HCT116 (cell line): ENCODE results near the gene DPF3. TPM values are rescaled to one million over a fixed set of nuclear protein-coding genes. Genes with fewer than 3 reads are reported as not detected.

ENCODE experiments used
- ATAC-seq: fragments of 200-7000 bp; cut with Tn5 transposase; 2 replicates; pipeline ENCODE4 v1.9.1; 2020; ENCODE audit warnings: mild to moderate bottlenecking, moderate library complexity
- BruUV-seq: library from RNA; stranded (reverse); fragments of 400-500 nt; replicated peaks from 2 replicates; lab custom pipeline; 2021; lab: Mats Ljungman, UMichigan
- CTCF ChIA-PET: fragments of 300-600 bp; sonication (Branson Sonifier 250); formaldehyde crosslinking; loops from one replicate; lab custom pipeline; 2021; ENCODE audit warnings: antibody characterized with exemption; lab: Charles Lee
- POLR2A ChIA-PET: fragments of 300-600, 350-600 bp; sonication (Branson Sonifier 250); formaldehyde crosslinking; loops from one replicate; lab custom pipeline; 2021; ENCODE audit warnings: antibody characterized with exemption; lab: Charles Lee
- RAD21 ChIA-PET, 2 experiments: fragments of 300-600 bp; sonication (Branson Sonifier 250); formaldehyde crosslinking; loops; one replicate each; lab custom pipeline; 2023; ENCODE audit warnings: low total read pairs in 2 of 2; ENCODE audit not compliant: uncharacterized antibody in 2 of 2, unreplicated experiment in 2 of 2, low non-redundant PET in 1 of 2; lab: Charles Lee
- DNase-seq: peaks from one replicate; pipeline ENCODE4 v3.0.0-alpha.2; 2010; ENCODE audit warnings: low read depth, low spot score
- H2AFZ ChIP-seq: fragments of 200-600 bp; shearing (Covaris generic), sonication (generic); 2 replicates; pipeline ENCODE4 v1.6.1; 2017; ENCODE audit warnings: low read depth, mixed run types, mixed read lengths, antibody characterized with exemption, low read length; ENCODE audit not compliant: poor library complexity, severe bottlenecking
- H3K27ac ChIP-seq: 2 replicates; pipeline ENCODE4 v1.5.1; 2012; ENCODE audit warnings: low read depth, low read length
- H3K27me3 ChIP-seq: fragments of 200-600 bp; sonication (generic); 2 replicates; pipeline ENCODE4 v1.6.1; 2016; ENCODE audit warnings: mixed run types, low read length, mixed read lengths; ENCODE audit not compliant: insufficient read depth
- H3K36me3 ChIP-seq, 2 experiments: fragments of 200-500 bp in 1 of 2; fragments of 200-600 bp in 1 of 2; sonication (Bioruptor generic) in 1 of 2; sonication (generic) in 1 of 2; 2 replicates each; pipeline versions ENCODE4 v1.5.1 to v1.6.1; 2014 to 2016; ENCODE audit warnings: low read length in 2 of 2, inconsistent platforms in 1 of 2, mixed read lengths in 1 of 2, mixed run types in 1 of 2; ENCODE audit not compliant: insufficient read depth in 2 of 2, control insufficient read depth in 1 of 2
- H3K4me1 ChIP-seq, 2 experiments: fragments of 200-600 bp in 1 of 2; sonication (generic) in 1 of 2; 2 replicates each; pipeline versions ENCODE4 v1.5.1 to v1.6.1; 2012 to 2017; ENCODE audit warnings: low read length in 2 of 2, inconsistent platforms in 1 of 2, mild to moderate bottlenecking in 1 of 2, mixed read lengths in 1 of 2, mixed run types in 1 of 2, moderate library complexity in 1 of 2; ENCODE audit not compliant: insufficient read depth in 2 of 2, control insufficient read depth in 1 of 2
- H3K4me2 ChIP-seq: fragments of 200-600 bp; sonication (generic); 2 replicates; pipeline ENCODE4 v1.6.1; 2017; ENCODE audit warnings: mixed run types, low read length, mixed read lengths
- H3K4me3 ChIP-seq, 2 experiments: fragments of 200-600 bp in 1 of 2; sonication (generic) in 1 of 2; replicated peaks in 1 of 2; 2 replicates each; pipeline ENCODE4 v1.5.1; 2011 to 2016; ENCODE audit warnings: low read length in 2 of 2, control low read depth in 1 of 2, low read depth in 1 of 2, mild to moderate bottlenecking in 1 of 2, mixed read lengths in 1 of 2, mixed run types in 1 of 2
- H3K79me2 ChIP-seq: fragments of 200-600 bp; sonication (generic); 2 replicates; pipeline ENCODE4 v1.6.1; 2017; ENCODE audit warnings: mild to moderate bottlenecking, mixed run types, low read length, moderate library complexity, mixed read lengths; ENCODE audit not compliant: insufficient read depth
- H3K9ac ChIP-seq: fragments of 200-600 bp; sonication (generic); 2 replicates; pipeline ENCODE4 v1.6.1; 2016; ENCODE audit warnings: low read length, mixed read lengths
- H3K9me2 ChIP-seq: fragments of 200-600 bp; sonication (generic), shearing (Covaris generic); 2 replicates; pipeline ENCODE4 v1.6.1; 2017; ENCODE audit warnings: mixed run types, mild to moderate bottlenecking, moderate library complexity; ENCODE audit not compliant: insufficient read depth
- H3K9me3 ChIP-seq, 2 experiments: fragments of 200-500 bp in 1 of 2; fragments of 200-600 bp in 1 of 2; sonication (Bioruptor generic) in 1 of 2; sonication (generic) in 1 of 2; 2 replicates each; pipeline ENCODE4 v1.6.1; 2014 to 2017; ENCODE audit warnings: low read length in 2 of 2, mixed read lengths in 2 of 2, inconsistent platforms in 1 of 2, low read depth in 1 of 2, mild to moderate bottlenecking in 1 of 2, mixed run types in 1 of 2, moderate library complexity in 1 of 2; ENCODE audit not compliant: control insufficient read depth in 1 of 2, insufficient read depth in 1 of 2
- H4K20me1 ChIP-seq: fragments of 200-600 bp; sonication (generic), shearing (Covaris generic); 2 replicates; pipeline ENCODE4 v1.6.1; 2017; ENCODE audit warnings: mixed run types, mild to moderate bottlenecking, moderate library complexity; ENCODE audit not compliant: insufficient read depth
- ATF3 ChIP-seq: IDR thresholded peaks from 2 replicates; pipeline ENCODE4 v1.6.1; 2012
- CTCF ChIP-seq, 3 experiments: fragments of 200-600 bp in 1 of 3; sonication (generic) in 1 of 3; IDR thresholded peaks in 2 of 3; conservative IDR thresholded peaks in 1 of 3; 2 replicates each; pipeline ENCODE4 v1.5.1; 2012 to 2017; ENCODE audit warnings: low read depth in 2 of 3, low read length in 2 of 3, antibody characterized with exemption in 1 of 3, borderline replicate concordance in 1 of 3, control low read depth in 1 of 3, mild to moderate bottlenecking in 1 of 3, mixed read lengths in 1 of 3, mixed run types in 1 of 3, moderate library complexity in 1 of 3; ENCODE audit not compliant: insufficient read depth in 1 of 3
- EGR1 ChIP-seq: IDR thresholded peaks from 2 replicates; pipeline ENCODE4 v1.6.1; 2012; ENCODE audit warnings: low read depth
- ELF1 ChIP-seq: IDR thresholded peaks from 2 replicates; pipeline ENCODE4 v1.6.1; 2012; ENCODE audit warnings: low read depth, borderline replicate concordance
- EZH2 ChIP-seq: fragments of 200-600 bp; sonication (generic); IDR thresholded peaks from 2 replicates; pipeline ENCODE4 v1.6.1; 2017; ENCODE audit warnings: antibody characterized with exemption, mixed run types
- EZH2phosphoT487 ChIP-seq: fragments of 200-600 bp; IDR thresholded peaks from 2 replicates; pipeline ENCODE4 v1.6.1; 2018; ENCODE audit warnings: antibody characterized with exemption, borderline replicate concordance
- FOSL1 ChIP-seq: IDR thresholded peaks from 2 replicates; pipeline ENCODE4 v1.6.1; 2012; ENCODE audit warnings: low read depth
- JUND ChIP-seq: IDR thresholded peaks from 2 replicates; pipeline ENCODE4 v1.6.1; 2012
- POLR2AphosphoS5 ChIP-seq: IDR thresholded peaks from 2 replicates; pipeline ENCODE4 v1.6.1; 2011; ENCODE audit warnings: mild to moderate bottlenecking, low read depth, low read length, moderate library complexity
- RAD21 ChIP-seq: IDR thresholded peaks from 2 replicates; pipeline ENCODE4 v1.6.1; 2012; ENCODE audit warnings: low read depth, mild to moderate bottlenecking
- SIN3A ChIP-seq: IDR thresholded peaks from 2 replicates; pipeline ENCODE4 v1.6.1; 2012; ENCODE audit warnings: low read depth
- SP1 ChIP-seq: IDR thresholded peaks from 2 replicates; pipeline ENCODE4 v1.6.1; 2012; ENCODE audit warnings: low read depth
- SRF ChIP-seq: IDR thresholded peaks from 2 replicates; pipeline ENCODE4 v1.6.1; 2012; ENCODE audit warnings: low read depth
- TCF7L2 ChIP-seq: IDR thresholded peaks from 2 replicates; pipeline ENCODE4 v1.7.0; 2011; ENCODE audit warnings: borderline replicate concordance, inconsistent platforms; ENCODE audit not compliant: insufficient read depth, insufficient read length; ENCODE audit errors: extremely low read depth
- YY1 ChIP-seq: IDR thresholded peaks from 2 replicates; pipeline ENCODE4 v1.6.1; 2011; ENCODE audit warnings: low read length, low read depth, moderate library complexity, mild to moderate bottlenecking; ENCODE audit not compliant: insufficient replicate concordance; ENCODE audit errors: extremely low read depth
- ZBTB33 ChIP-seq: IDR thresholded peaks from 2 replicates; pipeline ENCODE4 v1.6.1; 2011; ENCODE audit warnings: mild to moderate bottlenecking, low read length, moderate library complexity; ENCODE audit not compliant: insufficient replicate concordance; ENCODE audit errors: extremely low read depth
- ZFX ChIP-seq: fragments of 450-650 bp; IDR thresholded peaks from 2 replicates; pipeline ENCODE4 v1.6.1; 2017
- ZNF274 ChIP-seq: fragments of 200-500 bp; sonication (Bioruptor generic); IDR thresholded peaks from 2 replicates; pipeline ENCODE4 v1.6.1; 2014; ENCODE audit warnings: mild to moderate bottlenecking, low read depth, low read length, inconsistent platforms
- intact Hi-C: fragments of 100-400 bp; cut with micrococcal nuclease; formaldehyde crosslinking; loops from 2 replicates; pipeline ENCODE4 v1.10.0; 2022
- total RNA-seq: library from RNA; stranded (reverse); gene quantifications from one replicate; pipeline ENCODE4 v1.2.1, GENCODE V29; 2021; ENCODE audit not compliant: unreplicated experiment

The DPF3 gene
- total RNA-seq, 1 experiment from 2014 or later, result 0.27 TPM

GRCh38 chr14:72849222-72849621 lies 44.7 kb downstream of the DPF3 start:
- Histone ChIP-seq H3K4me3 (no peak overlapping the region), H3K9ac (no peak overlapping the region), H3K9me3 (no peaks in the 10 kb centered on the region), H3K9me2 (no peaks in the 10 kb centered on the region), H3K79me2 (no peaks in the 10 kb centered on the region), H3K4me2 (no peak overlapping the region), H2AFZ (no peak overlapping the region), H4K20me1 (no peaks in the 10 kb centered on the region), H3K27me3 (no peaks in the 10 kb centered on the region), H3K4me1 (no peaks in the 10 kb centered on the region), H3K27ac (no peak overlapping the region), H3K36me3 (no peaks in the 10 kb centered on the region)
- BruUV-seq, result no TSS peak
- TF ChIP-seq EZH2 (no peak), POLR2AphosphoS5 (no peak), ZNF274 (no peak), ATF3 (no peak), JUND (no peak), RAD21 (no peak), ZBTB33 (no peak), ELF1 (no peak), YY1 (no peak), CTCF (IDR thresholded peaks at IDR 0.05 in 2 of 3, conservative IDR thresholded peaks at IDR 0.05 in 1 of 3; ENCODE audit: borderline replicate concordance in 1 of 3, insufficient read depth in 1 of 3, low read depth in 2 of 3, low read length in 2 of 3) (no peak), TCF7L2 (no peak), ZFX (no peak), SRF (no peak), EZH2phosphoT487 (no peak), SIN3A (no peak), FOSL1 (no peak), EGR1 (no peak), SP1 (no peak)
- CTCF ChIA-PET, result interaction anchor here (1.0 kb wide), 1 partner anchor 335 kb away, joined by 3 read pairs; no protein-coding TSS in a partner anchor
- intact Hi-C loops, result no loop called here
- DNase-seq (no peak), ATAC-seq (no peak)
- POLR2A ChIA-PET, result no interaction called here
- RAD21 ChIA-PET, result no interaction called here
